Testis (tissue), 2 donors: ENCODE measurements around the gene GUCD1.

Experiments used
- POLR2A ChIP-seq: fragments of 450-650 bp; IDR thresholded peaks from one replicate; pipeline ENCODE4 v1.6.1; 2017; ENCODE audit warnings: antibody characterized with exemption, mild to moderate bottlenecking, moderate library complexity
- TF ChIP-seq, protein P1 (sequence below), 3 experiments: fragments of 450-650 bp in 2 of 3; fragments of 200-600 bp in 1 of 3; sonication (generic) in 1 of 3; IDR thresholded peaks; one replicate each; pipeline ENCODE4 v1.5.1; 2016 to 2019; ENCODE audit warnings: antibody characterized with exemption in 3 of 3, mild to moderate bottlenecking in 2 of 3, moderate library complexity in 1 of 3

DNA sequence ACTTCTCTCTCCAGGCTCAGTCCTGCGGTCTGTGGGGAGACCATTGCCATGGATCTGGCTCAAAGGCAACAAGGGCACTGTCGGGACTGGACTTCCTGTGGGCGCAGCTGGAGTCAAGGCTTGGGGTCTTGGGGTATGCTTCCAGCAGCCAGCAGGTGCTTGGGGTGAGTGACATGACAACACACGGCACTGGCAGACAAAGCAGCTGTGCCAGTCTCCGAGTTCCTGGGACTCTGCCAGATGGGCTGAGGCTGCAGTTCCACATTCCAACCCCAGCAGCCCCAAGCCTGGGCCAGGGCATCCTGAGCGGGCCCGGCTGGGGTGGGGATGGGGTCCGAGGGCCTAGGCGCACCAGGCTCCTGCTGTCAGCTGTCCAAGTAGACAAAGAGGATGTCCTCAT, 12.3 kb downstream of the GUCD1 start:
- TF ChIP-seq, protein P1, sequence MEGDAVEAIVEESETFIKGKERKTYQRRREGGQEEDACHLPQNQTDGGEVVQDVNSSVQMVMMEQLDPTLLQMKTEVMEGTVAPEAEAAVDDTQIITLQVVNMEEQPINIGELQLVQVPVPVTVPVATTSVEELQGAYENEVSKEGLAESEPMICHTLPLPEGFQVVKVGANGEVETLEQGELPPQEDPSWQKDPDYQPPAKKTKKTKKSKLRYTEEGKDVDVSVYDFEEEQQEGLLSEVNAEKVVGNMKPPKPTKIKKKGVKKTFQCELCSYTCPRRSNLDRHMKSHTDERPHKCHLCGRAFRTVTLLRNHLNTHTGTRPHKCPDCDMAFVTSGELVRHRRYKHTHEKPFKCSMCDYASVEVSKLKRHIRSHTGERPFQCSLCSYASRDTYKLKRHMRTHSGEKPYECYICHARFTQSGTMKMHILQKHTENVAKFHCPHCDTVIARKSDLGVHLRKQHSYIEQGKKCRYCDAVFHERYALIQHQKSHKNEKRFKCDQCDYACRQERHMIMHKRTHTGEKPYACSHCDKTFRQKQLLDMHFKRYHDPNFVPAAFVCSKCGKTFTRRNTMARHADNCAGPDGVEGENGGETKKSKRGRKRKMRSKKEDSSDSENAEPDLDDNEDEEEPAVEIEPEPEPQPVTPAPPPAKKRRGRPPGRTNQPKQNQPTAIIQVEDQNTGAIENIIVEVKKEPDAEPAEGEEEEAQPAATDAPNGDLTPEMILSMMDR (IDR thresholded peaks at IDR 0.05) = no peak
- TF ChIP-seq POLR2A = no peak
